ENCODE data around the gene ZDHHC18.

- no peak for TF ChIP-seq CTCF (IDR thresholded peaks at IDR 0.05)
- no peak for TF ChIP-seq POLR2A (IDR thresholded peaks at IDR 0.05)
Measured at GRCh38 chr1:26797627-26798026, 28.9 kb upstream of the ZDHHC18 start.
